HK-2 (cell line): ENCODE data around the gene PGAP3.

ENCODE experiments used
- DNase-seq: peaks from one replicate; pipeline ENCODE4 v3.0.0-alpha.2; 2018; ENCODE audit not compliant: unreplicated experiment

Gene PGAP3

GRCh38 chr17:39697961-39698360, 10.1 kb upstream of the PGAP3 start:
- DNase-seq = no peak

- no peak for DNase-seq
Observed at GRCh38 chr17:39696731-39697130, 8.9 kb upstream of the PGAP3 start.

- DNase-seq = peak; percentile 47
Observed at GRCh38 chr17:39695089-39695474, 7.2 kb upstream of the PGAP3 start.

GRCh38 chr17:39694593-39694992, 6.7 kb upstream of the PGAP3 start:
- no peak for DNase-seq

- DNase-seq = no peak
Observed at GRCh38 chr17:39688945-39689344, 1.1 kb upstream of the PGAP3 start.

- DNase-seq = no peak
Observed at GRCh38 chr17:39688475-39688835, 598 bp upstream of the PGAP3 start.

GRCh38 chr17:39687101-39687545, 734 bp downstream of the PGAP3 start:
- DNase-seq = no peak

GRCh38 chr17:39684369-39685192, 3.3 kb downstream of the PGAP3 start:
- DNase-seq = no peak

GRCh38 chr17:39683295-39683939, 4.4 kb downstream of the PGAP3 start:
- no peak for DNase-seq

GRCh38 chr17:39679521-39680192, 8.2 kb downstream of the PGAP3 start:
- no peak for DNase-seq

- DNase-seq = no peak
Observed at GRCh38 chr17:39678340-39679116, 9.3 kb downstream of the PGAP3 start.

GRCh38 chr17:39677542-39678339, 10.1 kb downstream of the PGAP3 start:
- DNase-seq = no peak

GRCh38 chr17:39677072-39677471, 10.8 kb downstream of the PGAP3 start:
- no peak for DNase-seq

- peak; percentile 61 for DNase-seq
Observed at GRCh38 chr17:39676198-39676819, 11.5 kb downstream of the PGAP3 start.

GRCh38 chr17:39675390-39676082, 12.3 kb downstream of the PGAP3 start:
- DNase-seq = no peak

- DNase-seq = peak; percentile 33
Observed at GRCh38 chr17:39674702-39675389, 13.0 kb downstream of the PGAP3 start.

GRCh38 chr17:39674179-39674578, 13.7 kb downstream of the PGAP3 start:
- no peak for DNase-seq

- no peak for DNase-seq
Observed at GRCh38 chr17:39673335-39674081, 14.3 kb downstream of the PGAP3 start.
